GM12892 (cell line): Measurements from ENCODE around the gene BICD2.

Experiments used
- POLR2AphosphoS5 ChIP-seq: IDR thresholded peaks from 2 replicates; pipeline ENCODE4 v1.6.1; 2011; ENCODE audit warnings: low read depth, low read length, control low read depth
- TAF1 ChIP-seq: IDR thresholded peaks from 2 replicates; pipeline ENCODE4 v1.6.1; 2011; ENCODE audit warnings: low read depth, mild to moderate bottlenecking, control low read depth, low read length, borderline replicate concordance

GRCh38 chr9:92709954-92710353, 54.7 kb downstream of the BICD2 start:
- TF ChIP-seq TAF1 (no peak), POLR2AphosphoS5 (no peak)
